GM18858 (cell line): Measurements from ENCODE around the gene STARD10.

Source experiments
- ATAC-seq: cut with Tn5 transposase; IDR thresholded peaks from one replicate; pipeline ENCODE4 v1.9.1; 2021; ENCODE audit not compliant: unreplicated experiment

STARD10 gene

GRCh38 chr11:72781313-72782080 lies 12.3 kb downstream of the STARD10 start:
- no peak for ATAC-seq

- no peak for ATAC-seq
Measured at GRCh38 chr11:72781063-72781312, 12.9 kb downstream of the STARD10 start.

GRCh38 chr11:72780296-72781062 lies 13.4 kb downstream of the STARD10 start:
- ATAC-seq: no peak

GRCh38 chr11:72779495-72780128 lies 14.2 kb downstream of the STARD10 start:
- ATAC-seq: no peak

GRCh38 chr11:72778535-72779494 lies 15.0 kb downstream of the STARD10 start:
- ATAC-seq: no peak

GRCh38 chr11:72777755-72778278 lies 16.0 kb downstream of the STARD10 start:
- ATAC-seq: no peak

- no peak for ATAC-seq
Measured at GRCh38 chr11:72776844-72777754, 16.7 kb downstream of the STARD10 start.

- ATAC-seq: no peak
Measured at GRCh38 chr11:72776117-72776843, 17.6 kb downstream of the STARD10 start.

GRCh38 chr11:72775288-72776110 lies 18.3 kb downstream of the STARD10 start:
- ATAC-seq: no peak

GRCh38 chr11:72774499-72774898 lies 19.3 kb downstream of the STARD10 start:
- ATAC-seq: no peak

- ATAC-seq: no peak
Measured at GRCh38 chr11:72773696-72774095, 20.2 kb downstream of the STARD10 start.

- no peak for ATAC-seq
Measured at GRCh38 chr11:72773291-72773690, 20.6 kb downstream of the STARD10 start.

- ATAC-seq: no peak
Measured at GRCh38 chr11:72772059-72772458, 21.8 kb downstream of the STARD10 start.

- no peak for ATAC-seq
Measured at GRCh38 chr11:72771507-72771906, 22.3 kb downstream of the STARD10 start.

- ATAC-seq: no peak
Measured at GRCh38 chr11:72770799-72771198, 23.0 kb downstream of the STARD10 start.

GRCh38 chr11:72769680-72770079 lies 24.2 kb downstream of the STARD10 start:
- ATAC-seq: no peak

- ATAC-seq: no peak
Measured at GRCh38 chr11:72768581-72768980, 25.3 kb downstream of the STARD10 start.
